PC-9 (cell line): ENCODE data around the gene UBXN6. TPM values are rescaled to one million over a fixed set of nuclear protein-coding genes. Genes with fewer than 3 reads are reported as not detected.

Experiments used
- BruUV-seq: library from RNA; stranded (reverse); fragments of 400-500 nt; replicated peaks from 2 replicates; lab custom pipeline; 2021; lab: Mats Ljungman, UMichigan
- CTCF ChIA-PET: fragments of 300-600 bp; sonication (Branson Sonifier 250); formaldehyde crosslinking; loops from one replicate; lab custom pipeline; 2022; ENCODE audit warnings: antibody characterized with exemption; lab: Charles Lee
- POLR2A ChIA-PET: fragments of 300-600 bp; sonication (Branson Sonifier 250); formaldehyde crosslinking; loops from one replicate; lab custom pipeline; 2022; ENCODE audit warnings: antibody characterized with exemption; ENCODE audit not compliant: unreplicated experiment; lab: Charles Lee
- DNase-seq, 2 experiments: peaks; one replicate each; pipeline versions ENCODE4 v3.0.0 to v3.0.0-alpha.2; 2015 to 2022; ENCODE audit warnings: mixed read lengths in 1 of 2
- H2AFZ ChIP-seq: fragments of 200-600 bp; sonication (generic); 2 replicates; pipeline ENCODE4 v1.8.1; 2017; ENCODE audit warnings: antibody characterized with exemption
- H3F3A ChIP-seq: fragments of 200-600 bp; sonication (generic); 2 replicates; pipeline ENCODE4 v1.8.1; 2017; ENCODE audit warnings: antibody characterized with exemption, mild to moderate bottlenecking, low read depth; ENCODE audit not compliant: insufficient read depth
- H3K27ac ChIP-seq: fragments of 200-600 bp; sonication (generic); 2 replicates; pipeline ENCODE4 v1.6.1; 2016; ENCODE audit warnings: mixed run types
- H3K27me3 ChIP-seq: fragments of 200-600 bp; sonication (generic); 2 replicates; pipeline ENCODE4 v1.6.1; 2016; ENCODE audit warnings: low read depth, mixed run types; ENCODE audit not compliant: insufficient read depth
- H3K36me3 ChIP-seq: fragments of 200-600 bp; sonication (generic); 2 replicates; pipeline ENCODE4 v1.6.1; 2016; ENCODE audit warnings: low read depth, mixed run types
- H3K4me1 ChIP-seq: fragments of 200-600 bp; sonication (generic); replicated peaks from 2 replicates; pipeline ENCODE4 v1.6.1; 2016; ENCODE audit warnings: mixed run types; ENCODE audit not compliant: insufficient read depth
- H3K4me2 ChIP-seq: fragments of 200-600 bp; sonication (generic); 2 replicates; pipeline ENCODE4 v1.6.1; 2017; ENCODE audit warnings: mixed run types
- H3K4me3 ChIP-seq: fragments of 200-600 bp; sonication (generic); 2 replicates; pipeline ENCODE4 v1.6.1; 2016; ENCODE audit warnings: mixed run types
- H3K79me2 ChIP-seq: fragments of 200-600 bp; sonication (generic); 2 replicates; pipeline ENCODE4 v1.6.1; 2017; ENCODE audit warnings: low read depth, mixed run types
- H3K9me2 ChIP-seq: fragments of 200-600 bp; sonication (generic); 2 replicates; pipeline ENCODE4 v1.8.1; 2017; ENCODE audit warnings: mild to moderate bottlenecking; ENCODE audit not compliant: insufficient read depth
- H3K9me3 ChIP-seq: fragments of 200-600 bp; sonication (generic); 2 replicates; pipeline ENCODE4 v1.8.1; 2016; ENCODE audit warnings: low read depth; ENCODE audit not compliant: insufficient read depth
- H4K20me1 ChIP-seq: fragments of 200-600 bp; sonication (generic); 2 replicates; pipeline ENCODE4 v1.8.1; 2017; ENCODE audit not compliant: insufficient read depth
- EZH2 ChIP-seq: fragments of 200-600 bp; sonication (generic); IDR thresholded peaks from 2 replicates; pipeline ENCODE4 v1.8.0; 2017; ENCODE audit warnings: antibody characterized with exemption, low read depth
- intact Hi-C: fragments of 100-400 bp; cut with micrococcal nuclease; formaldehyde crosslinking; loops from one replicate; pipeline ENCODE4 v1.10.0; 2022; ENCODE audit not compliant: unreplicated experiment
- total RNA-seq: library from RNA; stranded (reverse); gene quantifications from 2 replicates; pipeline ENCODE4 v1.2.3, GENCODE V29; 2021
- TF ChIP-seq, protein P1 (sequence below): fragments of 200-600 bp; sonication (generic); conservative IDR thresholded peaks from 2 replicates; pipeline ENCODE4 v1.6.1; 2017; ENCODE audit warnings: mixed run types, antibody characterized with exemption, mild to moderate bottlenecking, moderate library complexity

UBXN6 gene
- total RNA-seq, 1 experiment from 2014 or later = 79.4 TPM

DNA sequence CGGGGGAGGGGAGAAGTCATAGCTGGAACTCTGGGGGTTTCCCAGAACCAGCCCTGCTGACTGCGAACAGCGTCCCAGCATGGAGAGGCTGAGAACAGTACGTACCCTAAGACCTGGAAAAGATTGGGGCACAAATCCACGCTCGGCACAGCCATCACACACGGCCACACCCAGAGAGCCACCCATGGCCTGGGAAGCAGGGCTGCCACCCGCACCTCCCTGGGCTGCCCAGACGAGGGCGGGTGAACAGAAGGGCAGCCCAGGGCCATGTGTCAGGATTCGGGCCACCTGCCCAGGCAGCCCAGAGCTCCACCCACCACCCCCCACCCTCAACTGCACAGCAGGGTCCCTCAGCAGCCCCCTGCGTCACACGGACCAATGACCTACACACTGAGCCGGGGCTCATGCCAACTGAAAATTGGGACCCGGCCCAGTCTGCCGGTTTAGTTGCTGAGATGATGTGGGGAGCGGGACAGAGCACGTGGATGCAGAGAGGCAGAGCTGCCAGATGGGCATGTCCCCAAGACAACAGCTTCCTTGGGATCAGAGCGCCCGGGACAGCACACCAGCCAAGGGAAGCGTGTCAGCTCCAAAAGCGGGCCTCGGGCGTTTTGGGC, 8.5 kb downstream of the UBXN6 start:
- H3K36me3 ChIP-seq = no peaks in the 10 kb centered on the region
- TF ChIP-seq EZH2 = no peak
- TF ChIP-seq, protein P1, sequence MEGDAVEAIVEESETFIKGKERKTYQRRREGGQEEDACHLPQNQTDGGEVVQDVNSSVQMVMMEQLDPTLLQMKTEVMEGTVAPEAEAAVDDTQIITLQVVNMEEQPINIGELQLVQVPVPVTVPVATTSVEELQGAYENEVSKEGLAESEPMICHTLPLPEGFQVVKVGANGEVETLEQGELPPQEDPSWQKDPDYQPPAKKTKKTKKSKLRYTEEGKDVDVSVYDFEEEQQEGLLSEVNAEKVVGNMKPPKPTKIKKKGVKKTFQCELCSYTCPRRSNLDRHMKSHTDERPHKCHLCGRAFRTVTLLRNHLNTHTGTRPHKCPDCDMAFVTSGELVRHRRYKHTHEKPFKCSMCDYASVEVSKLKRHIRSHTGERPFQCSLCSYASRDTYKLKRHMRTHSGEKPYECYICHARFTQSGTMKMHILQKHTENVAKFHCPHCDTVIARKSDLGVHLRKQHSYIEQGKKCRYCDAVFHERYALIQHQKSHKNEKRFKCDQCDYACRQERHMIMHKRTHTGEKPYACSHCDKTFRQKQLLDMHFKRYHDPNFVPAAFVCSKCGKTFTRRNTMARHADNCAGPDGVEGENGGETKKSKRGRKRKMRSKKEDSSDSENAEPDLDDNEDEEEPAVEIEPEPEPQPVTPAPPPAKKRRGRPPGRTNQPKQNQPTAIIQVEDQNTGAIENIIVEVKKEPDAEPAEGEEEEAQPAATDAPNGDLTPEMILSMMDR = no peak
- POLR2A ChIA-PET = no interaction called here

DNA sequence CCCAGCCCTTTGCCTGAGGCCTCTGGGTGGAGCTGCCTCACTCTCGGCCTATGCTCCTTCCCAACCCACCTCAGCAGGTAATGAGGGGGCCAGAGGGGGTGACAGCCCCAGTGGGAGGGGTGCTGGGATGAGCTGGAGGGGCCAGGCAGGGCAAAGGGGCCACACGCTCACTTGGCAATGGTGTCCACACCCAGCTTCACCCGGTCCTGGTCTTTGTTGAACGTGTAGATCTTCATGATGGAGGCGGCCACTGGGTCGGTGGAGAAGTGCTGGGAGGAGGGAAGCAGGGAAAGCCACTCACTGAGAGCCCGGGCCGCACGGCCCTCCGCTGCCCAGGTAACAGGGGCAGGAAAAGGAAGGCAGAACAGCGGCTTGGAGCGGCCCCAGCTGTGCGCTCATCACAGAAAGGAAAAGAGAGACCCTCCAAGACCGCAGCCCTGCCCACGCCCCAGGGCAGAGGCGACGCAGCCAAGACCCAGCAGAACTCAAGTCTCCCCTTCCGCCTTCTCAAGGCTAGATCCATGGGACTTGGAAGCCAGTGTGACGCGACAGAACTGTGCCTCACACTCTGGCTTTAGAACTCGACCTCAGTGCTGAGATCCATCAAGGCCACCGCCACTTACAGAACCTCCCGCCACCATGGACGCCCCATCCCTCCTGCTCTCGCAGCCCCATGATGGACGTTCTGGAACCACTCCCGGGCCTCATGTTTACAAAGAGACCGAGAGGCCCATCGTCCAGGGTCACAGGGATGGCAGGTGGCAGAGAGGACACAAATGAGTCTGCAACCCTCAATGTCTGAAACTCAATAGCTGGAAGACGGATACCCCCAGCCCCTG, 9.2 kb downstream of the UBXN6 start:
- ChIA-PET CTCF (no interaction called here), POLR2A (no interaction called here)
- no TSS peak for BruUV-seq
- Histone ChIP-seq H3K36me3 (no peaks in the 10 kb centered on the region), H3K79me2 (no peaks in the 10 kb centered on the region), H3K27ac (no peak overlapping the region), H4K20me1 (no peaks in the 10 kb centered on the region), H3F3A (peaks cover 9% of the 10 kb centered on the region; the same call in 1 of the 2 replicates), H2AFZ (no peak overlapping the region), H3K4me3 (no peak overlapping the region), H3K4me2 (no peak overlapping the region), H3K27me3 (no peaks in the 10 kb centered on the region), H3K4me1 (no peaks in the 10 kb centered on the region), H3K9me3 (no peaks in the 10 kb centered on the region), H3K9me2 (no peaks in the 10 kb centered on the region)
- intact Hi-C loops = no loop called here
- no peak for DNase-seq
- TF ChIP-seq, protein P1 = no peak
- no peak for TF ChIP-seq EZH2

More for the DNA sequence above, 8.5 kb downstream of the UBXN6 start:
- CTCF ChIA-PET = no interaction called here
- DNase-seq = no peak
- Histone ChIP-seq H2AFZ (no peak overlapping the region), H3K27me3 (no peaks in the 10 kb centered on the region), H3K27ac (no peak overlapping the region), H3F3A (peaks cover 9% of the 10 kb centered on the region; the same call in 1 of the 2 replicates), H3K9me2 (no peaks in the 10 kb centered on the region), H3K9me3 (no peaks in the 10 kb centered on the region), H4K20me1 (no peaks in the 10 kb centered on the region), H3K4me1 (no peaks in the 10 kb centered on the region), H3K4me2 (no peak overlapping the region), H3K79me2 (no peaks in the 10 kb centered on the region), H3K4me3 (no peak overlapping the region)
- intact Hi-C loops = no loop called here
- no TSS peak for BruUV-seq

DNA sequence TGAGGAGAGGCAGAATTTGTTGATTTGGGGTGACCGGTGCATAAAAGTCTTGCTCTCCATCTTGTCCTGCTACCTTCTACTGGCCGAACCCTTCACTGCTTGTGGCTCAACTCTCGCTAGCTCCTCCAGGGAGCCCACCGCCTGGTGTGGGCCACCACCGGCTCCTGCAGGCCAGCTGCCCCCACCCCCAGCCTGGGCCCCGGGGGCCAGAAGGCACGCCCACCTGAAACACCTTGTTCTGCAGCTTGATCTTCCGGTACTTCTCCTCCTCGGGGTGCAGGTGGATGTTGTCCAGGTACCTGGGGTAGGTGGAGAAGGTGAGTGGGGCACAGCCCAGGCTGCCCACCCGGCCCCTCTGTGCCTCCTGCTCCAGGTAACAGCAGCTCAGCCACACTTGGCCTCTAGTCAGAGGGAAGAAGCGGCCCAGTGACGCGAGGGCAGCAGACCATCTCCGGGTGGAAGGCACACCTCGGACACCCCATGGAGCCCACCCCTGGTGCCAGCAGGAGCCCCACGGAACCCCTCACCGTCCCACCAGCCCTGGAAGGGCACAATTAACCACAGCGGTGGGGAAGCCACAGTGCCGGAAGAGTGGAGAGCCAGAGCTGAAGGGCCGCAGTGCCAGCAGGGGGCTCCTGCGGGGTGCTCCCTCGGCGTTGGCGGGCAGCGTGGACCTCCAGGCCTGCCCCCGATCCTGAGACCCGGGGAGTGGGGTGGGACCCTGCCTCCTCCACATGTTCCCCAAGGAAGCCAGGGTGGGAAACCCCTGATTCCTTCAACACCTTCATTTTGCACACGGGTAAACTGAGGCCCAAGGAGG, 10.1 kb downstream of the UBXN6 start:
- CTCF ChIA-PET = no interaction called here
- no peak overlapping the region for H3K4me3 ChIP-seq
- no peaks in the 10 kb centered on the region for H3K4me1 ChIP-seq
- H3K36me3 ChIP-seq = no peaks in the 10 kb centered on the region
- TF ChIP-seq, protein P1 = no peak
- no peak for TF ChIP-seq EZH2
- H3K27ac ChIP-seq = no peak overlapping the region
- BruUV-seq = no TSS peak
- H2AFZ ChIP-seq = no peak overlapping the region
- peaks cover 9% of the 10 kb centered on the region; the same call in 1 of the 2 replicates for H3F3A ChIP-seq
- H3K79me2 ChIP-seq = no peaks in the 10 kb centered on the region
- H3K27me3 ChIP-seq = no peaks in the 10 kb centered on the region
- POLR2A ChIA-PET = no interaction called here
- H3K4me2 ChIP-seq = no peak overlapping the region
- intact Hi-C loops = no loop called here
- H4K20me1 ChIP-seq = no peaks in the 10 kb centered on the region
- no peak for DNase-seq
- no peaks in the 10 kb centered on the region for H3K9me2 ChIP-seq
- H3K9me3 ChIP-seq = no peaks in the 10 kb centered on the region
